Stomach (tissue), 4 donors: ENCODE results near the gene RCAN2.

Experiments
- CTCF ChIP-seq, 7 experiments: fragments of 450-650 bp in 4 of 7; fragments of 200-600 bp in 3 of 7; sonication (generic) in 3 of 7; IDR thresholded peaks; one replicate each; pipeline ENCODE4 v1.5.1; 2016 to 2019; ENCODE audit warnings: antibody characterized with exemption in 7 of 7, control low read depth in 2 of 7, mild to moderate bottlenecking in 1 of 7
- EP300 ChIP-seq: sonication (generic); formaldehyde crosslinking; IDR thresholded peaks from one replicate; pipeline ENCODE4 v1.6.1; 2017; ENCODE audit warnings: antibody characterized with exemption
- POLR2A ChIP-seq, 4 donors: fragments of 450-650 bp; IDR thresholded peaks; one replicate each; pipeline ENCODE4 v1.6.1; 2016; ENCODE audit warnings: antibody characterized with exemption in 4 of 4, control low read depth in 2 of 4, mild to moderate bottlenecking in 1 of 4, moderate library complexity in 1 of 4

GRCh38 chr6:46207174-46207573 lies 284.1 kb downstream of the RCAN2 start:
- TF ChIP-seq POLR2A (IDR thresholded peaks at IDR 0.05): no peak
- no peak for TF ChIP-seq CTCF (IDR thresholded peaks at IDR 0.05)
- TF ChIP-seq EP300: no peak
